ENCODE results near the gene SETD5.
A peak's percentile ranks its signal among the peaks of the same experiment; 100 is the strongest.

The SETD5 gene

DNA sequence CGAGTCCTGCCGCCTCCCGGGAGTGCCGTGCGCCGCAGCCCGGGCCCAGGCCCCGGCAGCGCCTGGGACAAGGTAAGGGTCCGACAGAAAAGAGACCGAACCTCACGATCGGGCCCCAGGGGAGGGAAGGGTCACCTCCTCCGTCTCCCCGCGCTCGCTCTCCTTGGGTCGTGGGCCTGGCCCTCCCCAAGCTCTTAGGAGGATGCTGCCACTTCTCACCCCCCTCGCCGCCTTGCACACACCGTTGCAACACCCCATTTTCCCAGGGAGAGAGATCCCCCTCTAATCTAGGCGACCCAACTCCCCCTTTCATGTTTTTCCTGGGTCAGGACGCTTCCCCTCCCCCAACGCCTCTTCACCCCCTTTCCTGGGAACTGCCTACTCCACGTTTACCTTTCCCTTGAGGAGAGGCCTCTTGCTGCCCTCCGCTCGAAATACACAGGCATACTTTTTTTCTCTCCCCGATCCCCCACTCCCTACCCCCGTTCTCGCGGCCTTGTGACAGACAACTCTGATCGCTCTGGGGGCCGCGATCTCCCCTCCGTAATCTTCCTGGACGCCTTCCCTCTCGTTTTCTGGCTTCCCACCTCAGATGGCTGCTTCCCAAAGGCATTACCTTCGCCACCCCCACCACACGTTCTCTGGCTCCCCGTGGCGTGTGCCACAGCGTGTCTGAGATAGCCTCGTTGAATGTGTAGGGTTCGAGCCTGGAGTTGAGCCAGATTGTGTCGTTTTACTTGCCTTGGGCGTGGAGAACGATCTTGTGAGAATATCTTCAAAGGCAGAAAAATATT lies 688 bp downstream of the SETD5 start:
- Mint-ChIP-seq H3K36me3 (ENCODE audit: low read depth) (peaks cover 16% of the 10 kb centered on the region), H3K27me3 (ENCODE audit: low read depth, poor library complexity) (no peaks in the 10 kb centered on the region), H3K9me3 (no peaks in the 10 kb centered on the region), H3K4me1 (peaks cover 71% of the 10 kb centered on the region), H3K4me3 (peak overlapping the region; percentile 99), H3K27ac (peak overlapping the region; percentile 100)
- DNase-seq = peak; percentile 38
- TF ChIP-seq, protein P1, sequence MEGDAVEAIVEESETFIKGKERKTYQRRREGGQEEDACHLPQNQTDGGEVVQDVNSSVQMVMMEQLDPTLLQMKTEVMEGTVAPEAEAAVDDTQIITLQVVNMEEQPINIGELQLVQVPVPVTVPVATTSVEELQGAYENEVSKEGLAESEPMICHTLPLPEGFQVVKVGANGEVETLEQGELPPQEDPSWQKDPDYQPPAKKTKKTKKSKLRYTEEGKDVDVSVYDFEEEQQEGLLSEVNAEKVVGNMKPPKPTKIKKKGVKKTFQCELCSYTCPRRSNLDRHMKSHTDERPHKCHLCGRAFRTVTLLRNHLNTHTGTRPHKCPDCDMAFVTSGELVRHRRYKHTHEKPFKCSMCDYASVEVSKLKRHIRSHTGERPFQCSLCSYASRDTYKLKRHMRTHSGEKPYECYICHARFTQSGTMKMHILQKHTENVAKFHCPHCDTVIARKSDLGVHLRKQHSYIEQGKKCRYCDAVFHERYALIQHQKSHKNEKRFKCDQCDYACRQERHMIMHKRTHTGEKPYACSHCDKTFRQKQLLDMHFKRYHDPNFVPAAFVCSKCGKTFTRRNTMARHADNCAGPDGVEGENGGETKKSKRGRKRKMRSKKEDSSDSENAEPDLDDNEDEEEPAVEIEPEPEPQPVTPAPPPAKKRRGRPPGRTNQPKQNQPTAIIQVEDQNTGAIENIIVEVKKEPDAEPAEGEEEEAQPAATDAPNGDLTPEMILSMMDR (IDR thresholded peaks at IDR 0.05) = no peak

DNA sequence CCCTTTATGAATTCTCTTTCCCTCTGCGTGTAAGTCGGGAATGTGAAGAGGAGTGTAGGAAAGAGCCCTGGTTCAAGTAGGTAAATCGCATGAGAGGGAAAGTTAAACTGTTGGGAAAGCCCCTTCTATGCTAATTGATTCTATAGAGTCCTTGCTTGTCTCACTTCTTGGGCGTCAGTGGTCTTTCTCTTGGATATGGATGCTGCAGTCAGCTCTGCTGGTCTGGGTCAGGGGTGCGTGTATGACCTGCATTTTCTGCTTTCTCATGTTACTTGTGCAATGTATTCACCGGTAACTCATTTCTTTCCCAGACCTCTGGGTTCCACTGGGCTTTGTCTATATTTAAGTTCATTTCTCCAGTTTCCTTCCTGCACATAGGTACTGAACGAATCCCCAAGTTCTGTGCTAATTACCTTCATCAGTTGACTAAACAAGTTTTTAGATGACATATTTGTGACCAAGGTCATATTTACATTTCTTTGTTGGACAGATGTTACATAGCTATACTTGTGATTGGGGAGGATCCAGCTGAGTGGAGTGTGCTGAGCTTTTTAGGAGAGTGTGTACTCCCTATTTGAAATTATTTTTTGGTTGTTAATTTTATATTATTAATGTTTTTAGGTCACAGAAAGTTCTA lies 1.4 kb downstream of the SETD5 start:
- peaks cover 74% of the 10 kb centered on the region for H3K4me1 Mint-ChIP-seq
- TF ChIP-seq, protein P1 (IDR thresholded peaks at IDR 0.05) = no peak

DNA sequence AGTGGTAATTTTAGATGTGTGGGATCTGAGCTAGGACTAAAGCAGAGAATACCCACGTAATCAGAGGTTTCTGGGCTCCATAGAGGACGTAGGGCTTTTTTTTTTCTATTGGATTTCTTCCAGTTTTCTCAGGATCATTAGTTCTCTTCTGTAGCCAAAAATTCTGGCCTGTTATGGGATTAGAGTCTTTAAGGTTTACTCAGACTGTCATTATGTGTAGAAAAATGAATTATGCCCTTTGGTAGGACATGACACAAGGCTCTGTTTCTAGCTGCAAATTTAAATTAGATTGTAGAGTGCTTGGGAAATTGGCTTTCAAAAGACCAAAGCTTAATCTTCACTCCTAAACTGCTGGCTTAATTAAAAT lies 1.9 kb downstream of the SETD5 start:
- H3K27me3 Mint-ChIP-seq (ENCODE audit: low read depth, poor library complexity) = no peaks in the 10 kb centered on the region
- TF ChIP-seq, protein P1 (IDR thresholded peaks at IDR 0.05) = no peak
- H3K4me3 Mint-ChIP-seq = peak overlapping the region; percentile 99
- H3K36me3 Mint-ChIP-seq (ENCODE audit: low read depth) = peaks cover 11% of the 10 kb centered on the region
- no peaks in the 10 kb centered on the region for H3K9me3 Mint-ChIP-seq
- DNase-seq = no peak
- H3K4me1 Mint-ChIP-seq = peaks cover 75% of the 10 kb centered on the region
- peak overlapping the region; percentile 100 for H3K27ac Mint-ChIP-seq

More for the DNA sequence above, 1.4 kb downstream of the SETD5 start:
- no peaks in the 10 kb centered on the region for H3K9me3 Mint-ChIP-seq
- peak overlapping the region; percentile 99 for H3K4me3 Mint-ChIP-seq
- DNase-seq = no peak
- peaks cover 16% of the 10 kb centered on the region for H3K36me3 Mint-ChIP-seq (ENCODE audit: low read depth)
- H3K27me3 Mint-ChIP-seq (ENCODE audit: low read depth, poor library complexity) = no peaks in the 10 kb centered on the region
- H3K27ac Mint-ChIP-seq = peak overlapping the region; percentile 100

DNA sequence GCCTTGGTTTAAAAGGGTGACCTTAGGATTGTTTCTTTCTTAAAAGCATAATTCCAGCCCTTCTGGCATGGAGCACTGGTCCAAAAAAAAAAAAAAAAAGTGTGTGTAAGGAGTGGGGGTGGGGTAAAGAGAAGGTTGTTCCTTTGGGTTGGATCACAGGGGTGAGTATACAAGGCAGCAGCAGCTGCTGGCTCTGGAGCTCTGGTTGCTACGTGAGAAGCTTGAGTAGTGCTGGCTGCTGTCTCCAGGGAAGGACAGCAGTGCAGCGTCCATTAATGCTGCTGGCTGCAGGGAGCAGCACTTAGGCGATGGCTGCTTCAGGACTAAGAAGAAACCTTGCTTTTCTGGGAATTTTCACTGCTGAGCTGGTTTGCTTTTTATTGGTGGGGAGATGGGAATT lies 2.3 kb downstream of the SETD5 start:
- peaks cover 9% of the 10 kb centered on the region for H3K36me3 Mint-ChIP-seq (ENCODE audit: low read depth)
- H3K27ac Mint-ChIP-seq = peak overlapping the region; percentile 100
- no peaks in the 10 kb centered on the region for H3K27me3 Mint-ChIP-seq (ENCODE audit: low read depth, poor library complexity)
- TF ChIP-seq, protein P1 (IDR thresholded peaks at IDR 0.05) = no peak
- no peaks in the 10 kb centered on the region for H3K9me3 Mint-ChIP-seq
- peak; percentile 60 for DNase-seq
- H3K4me3 Mint-ChIP-seq = peak overlapping the region; percentile 99
- peaks cover 75% of the 10 kb centered on the region for H3K4me1 Mint-ChIP-seq

DNA sequence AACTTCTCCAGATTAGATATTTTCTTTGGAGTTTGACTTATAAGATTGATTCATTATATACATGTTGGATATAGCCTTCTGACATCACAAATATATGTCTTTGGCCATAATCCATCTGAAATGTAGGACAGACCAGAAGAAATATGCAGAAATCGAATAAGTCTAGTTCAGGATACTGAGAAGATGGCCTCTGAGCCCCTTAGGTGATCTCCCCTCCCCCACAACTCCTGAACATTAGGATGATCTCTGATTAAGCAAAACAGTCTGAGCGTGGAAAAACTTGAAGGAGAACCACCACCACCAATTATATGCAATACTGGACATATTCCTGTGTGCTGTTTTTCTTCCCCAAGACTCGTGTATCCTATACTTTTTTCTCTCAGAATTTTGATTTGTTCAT lies 3.2 kb downstream of the SETD5 start:
- peaks cover 71% of the 10 kb centered on the region for H3K4me1 Mint-ChIP-seq
- H3K36me3 Mint-ChIP-seq (ENCODE audit: low read depth) = peaks cover 10% of the 10 kb centered on the region
- TF ChIP-seq, protein P1 (IDR thresholded peaks at IDR 0.05) = no peak
- H3K4me3 Mint-ChIP-seq = peak overlapping the region; percentile 99
- peak; percentile 16 for DNase-seq
- H3K27ac Mint-ChIP-seq = peak overlapping the region; percentile 85
- peaks cover 3% of the 10 kb centered on the region for H3K9me3 Mint-ChIP-seq
- no peaks in the 10 kb centered on the region for H3K27me3 Mint-ChIP-seq (ENCODE audit: low read depth, poor library complexity)

Data from nephron progenitor cell (in vitro differentiated cells).